HepG2 (cell line): ENCODE measurements around the gene GALNT16. TPM values are rescaled to one million over a fixed set of nuclear protein-coding genes. Genes with fewer than 3 reads are reported as not detected.
A peak's percentile ranks its signal among the peaks of the same experiment; 100 is the strongest.

Experiments
- AFF4 ChIP-seq: sonication (generic); formaldehyde crosslinking; IDR thresholded peaks from 2 replicates; pipeline ENCODE4 v1.4.0; 2020; ENCODE audit warnings: missing genetic modification reagents
- AKAP8 ChIP-seq: sonication (generic); formaldehyde crosslinking; IDR thresholded peaks from 2 replicates; pipeline ENCODE4 v1.5.1; 2020; ENCODE audit warnings: mild to moderate bottlenecking, missing genetic modification reagents
- CTCF ChIP-seq: sonication (generic); formaldehyde crosslinking; IDR thresholded peaks from 2 replicates; pipeline ENCODE4 v1.5.0; 2020; ENCODE audit warnings: mild to moderate bottlenecking, missing genetic modification reagents, moderate library complexity
- KDM5B ChIP-seq: sonication (generic); formaldehyde crosslinking; IDR thresholded peaks from 2 replicates; pipeline ENCODE4 v1.4.0; 2020; ENCODE audit warnings: missing genetic modification reagents, mild to moderate bottlenecking, borderline replicate concordance
- MIER3 ChIP-seq: IDR thresholded peaks from 2 replicates; pipeline ENCODE4 v1.6.1; 2016; ENCODE audit warnings: missing compliant biosample characterization, borderline replicate concordance
- MYNN ChIP-seq: sonication (generic); formaldehyde crosslinking; IDR thresholded peaks from 2 replicates; pipeline ENCODE4 v1.4.0; 2020; ENCODE audit warnings: mild to moderate bottlenecking, low read depth, missing genetic modification reagents
- MZF1 ChIP-seq: sonication (generic); formaldehyde crosslinking; IDR thresholded peaks from 2 replicates; pipeline ENCODE4 v1.8.1; 2023; ENCODE audit warnings: mild to moderate bottlenecking, missing genetic modification reagents, borderline replicate concordance
- NCOA1 ChIP-seq: sonication (generic); formaldehyde crosslinking; IDR thresholded peaks from 2 replicates; pipeline ENCODE4 v1.9.0; 2021; ENCODE audit warnings: missing genetic modification reagents
- NCOA2 ChIP-seq: sonication (generic); formaldehyde crosslinking; IDR thresholded peaks from 2 replicates; pipeline ENCODE4 v1.8.0; 2022; ENCODE audit warnings: inconsistent platforms
- NFIB ChIP-seq: sonication (generic); formaldehyde crosslinking; IDR thresholded peaks from 2 replicates; pipeline ENCODE4 v1.9.0; 2021; ENCODE audit warnings: missing genetic modification reagents, mild to moderate bottlenecking, borderline replicate concordance
- RAD51 ChIP-seq: fragments of 450-650 bp; IDR thresholded peaks from 2 replicates; pipeline ENCODE4 v1.6.1; 2016; ENCODE audit warnings: borderline replicate concordance
- SAFB2 ChIP-seq: sonication (generic); formaldehyde crosslinking; IDR thresholded peaks from 2 replicates; pipeline ENCODE4 v1.5.1; 2020; ENCODE audit warnings: missing genetic modification reagents, low read depth, mild to moderate bottlenecking, borderline replicate concordance
- SRSF1 ChIP-seq: fragments of 200-400 bp; formaldehyde crosslinking; optimal IDR thresholded peaks from 2 replicates; pipeline ENCODE3; 2017; ENCODE audit warnings: mild to moderate bottlenecking, low read depth, low read length, moderate library complexity
- SRY ChIP-seq: sonication (generic); formaldehyde crosslinking; IDR thresholded peaks from 2 replicates; pipeline ENCODE4 v1.8.0; 2022; ENCODE audit warnings: mild to moderate bottlenecking, missing genetic modification reagents
- ZFX ChIP-seq: sonication (generic); formaldehyde crosslinking; IDR thresholded peaks from 2 replicates; pipeline ENCODE4 v1.4.0; 2020; ENCODE audit warnings: mild to moderate bottlenecking, low read depth, missing genetic modification reagents, moderate library complexity
- ZNF124 ChIP-seq: sonication (generic); formaldehyde crosslinking; IDR thresholded peaks from 2 replicates; pipeline ENCODE4 v1.4.0; 2020; ENCODE audit warnings: missing genetic modification reagents
- ZNF335 ChIP-seq: sonication (generic); formaldehyde crosslinking; IDR thresholded peaks from 2 replicates; pipeline ENCODE4 v1.4.0; 2020; ENCODE audit warnings: missing genetic modification reagents
- ZNF572 ChIP-seq: sonication (generic); formaldehyde crosslinking; IDR thresholded peaks from 2 replicates; pipeline ENCODE4 v1.5.1; 2020; ENCODE audit warnings: mild to moderate bottlenecking, missing genetic modification reagents
- ZNF605 ChIP-seq: sonication (generic); formaldehyde crosslinking; IDR thresholded peaks from 2 replicates; pipeline ENCODE4 v1.8.0; 2022; ENCODE audit warnings: mild to moderate bottlenecking, missing genetic modification reagents
- ZNF703 ChIP-seq: sonication (generic); formaldehyde crosslinking; IDR thresholded peaks from 2 replicates; pipeline ENCODE4 v1.5.1; 2020; ENCODE audit warnings: missing genetic modification reagents, mild to moderate bottlenecking, moderate library complexity, borderline replicate concordance
- ZNF770 ChIP-seq: sonication (generic); formaldehyde crosslinking; IDR thresholded peaks from 2 replicates; pipeline ENCODE4 v1.5.0; 2020; ENCODE audit warnings: mild to moderate bottlenecking, missing genetic modification reagents
- polyA plus RNA-seq, 8 experiments: library from polyadenylated mRNA; depleted of rRNA in 3 of 8; stranded (reverse) in 7 of 8; unstranded in 1 of 8; fragments of >200 nt; fragmentation: Illumina TruSeq in 4 of 8; extraction: Trizol in 4 of 8; gene quantifications; 2 replicates each; pipeline versions ENCODE4 v1.2.1 to v1.2.3, GENCODE V29; 2011 to 2016; ENCODE audit warnings: low read depth in 4 of 8, missing spikeins in 1 of 8, mixed read lengths in 1 of 8; ENCODE audit not compliant: insufficient read depth in 1 of 8
- total RNA-seq, 5 experiments: library from RNA; depleted of rRNA; stranded (reverse); fragments of >200 nt; fragmentation: Illumina TruSeq; extraction: Trizol; gene quantifications; 2 replicates each; pipeline ENCODE4 v1.2.3, GENCODE V29; 2016; ENCODE audit warnings: low read depth in 1 of 5
- TF ChIP-seq, protein P1 (sequence below): sonication (generic); formaldehyde crosslinking; IDR thresholded peaks from 2 replicates; pipeline ENCODE4 v1.4.0; 2020; ENCODE audit warnings: missing genetic modification reagents

Gene GALNT16
- total and polyA plus RNA-seq, 2 of the 13 experiments (the other 11 are each of a cell fraction or from before 2014, with no cell fraction given), result 0.54 to 0.82 TPM

DNA sequence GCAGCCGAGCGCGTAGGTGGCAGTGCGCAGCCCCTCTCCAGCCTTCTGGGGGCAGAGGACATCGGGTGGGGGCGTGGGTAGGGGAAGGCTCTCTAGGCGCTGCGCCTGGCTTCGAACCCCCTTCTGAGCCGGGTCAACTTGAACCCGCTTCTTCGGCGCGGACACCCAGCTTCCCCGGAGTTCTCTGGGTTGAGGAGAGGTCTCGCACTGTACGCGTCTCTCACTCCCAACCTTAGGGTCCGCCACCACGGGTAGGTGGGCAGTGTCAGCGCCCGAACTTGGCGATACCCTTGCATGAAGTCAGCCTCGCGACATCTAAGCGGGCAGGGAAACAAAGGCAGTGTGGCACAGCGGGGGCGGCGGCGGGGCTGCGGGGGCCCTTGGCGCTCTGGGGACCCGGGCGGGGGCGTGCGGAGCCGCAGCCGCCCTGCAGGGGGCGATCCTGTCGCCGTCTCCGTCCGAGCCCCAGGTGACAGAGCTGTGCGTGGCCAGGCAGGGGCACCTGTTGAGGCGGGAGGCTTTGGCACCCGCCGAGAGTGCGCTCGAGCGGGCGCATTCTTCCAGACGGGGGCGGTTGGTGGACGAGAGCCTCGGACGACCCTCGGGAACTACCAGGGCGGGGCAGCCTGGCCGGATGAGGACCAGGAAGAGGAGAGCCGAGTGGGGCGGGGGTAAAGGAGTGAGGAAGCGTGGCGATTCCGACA is 1.1 kb downstream of the GALNT16 start (continued):
- TF ChIP-seq AFF4 (no peak), SRSF1 (no peak), ZFX (CRISPR knock-in tag) (no peak; the same call in 1 of the 2 replicates), KDM5B (CRISPR knock-in tag) (0 out of 2 replicates have a peak, but pooled peaks have one; percentile 18), NCOA1 (CRISPR knock-in tag) (no peak), NFIB (CRISPR knock-in tag) (no peak), AKAP8 (CRISPR knock-in tag) (no peak), MIER3 (CRISPR knock-in tag) (no peak), ZNF335 (CRISPR knock-in tag) (no peak), ZNF572 (CRISPR knock-in tag) (no peak), ZNF770 (CRISPR knock-in tag) (no peak), CTCF (CRISPR knock-in tag) (peak; percentile 72), ZNF124 (CRISPR knock-in tag) (no peak), MYNN (CRISPR knock-in tag) (no peak), SAFB2 (no peak), ZNF703 (CRISPR knock-in tag) (no peak), MZF1 (no peak), RAD51 (no peak), SRY (CRISPR knock-in tag) (no peak), ZNF605 (CRISPR knock-in tag) (no peak), NCOA2 (CRISPR knock-in tag) (no peak)
- TF ChIP-seq, protein P1, sequence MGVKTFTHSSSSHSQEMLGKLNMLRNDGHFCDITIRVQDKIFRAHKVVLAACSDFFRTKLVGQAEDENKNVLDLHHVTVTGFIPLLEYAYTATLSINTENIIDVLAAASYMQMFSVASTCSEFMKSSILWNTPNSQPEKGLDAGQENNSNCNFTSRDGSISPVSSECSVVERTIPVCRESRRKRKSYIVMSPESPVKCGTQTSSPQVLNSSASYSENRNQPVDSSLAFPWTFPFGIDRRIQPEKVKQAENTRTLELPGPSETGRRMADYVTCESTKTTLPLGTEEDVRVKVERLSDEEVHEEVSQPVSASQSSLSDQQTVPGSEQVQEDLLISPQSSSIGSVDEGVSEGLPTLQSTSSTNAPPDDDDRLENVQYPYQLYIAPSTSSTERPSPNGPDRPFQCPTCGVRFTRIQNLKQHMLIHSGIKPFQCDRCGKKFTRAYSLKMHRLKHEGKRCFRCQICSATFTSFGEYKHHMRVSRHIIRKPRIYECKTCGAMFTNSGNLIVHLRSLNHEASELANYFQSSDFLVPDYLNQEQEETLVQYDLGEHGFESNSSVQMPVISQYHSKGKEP, result no peak
